Activated CD4-positive, alpha-beta T cell treated with anti-CD3 and anti-CD28 coated beads for 1 hour (primary cell): ENCODE data around the gene LSM2.

Experiments used
- DNase-seq: peaks from one replicate; pipeline ENCODE4 v3.0.0-alpha.2; 2020

LSM2 gene

GRCh38 chr6:31775633-31776484 lies 30.9 kb downstream of the LSM2 start:
- no peak for DNase-seq

- DNase-seq = no peak
Measured at GRCh38 chr6:31775184-31775583, 31.6 kb downstream of the LSM2 start.

DNA sequence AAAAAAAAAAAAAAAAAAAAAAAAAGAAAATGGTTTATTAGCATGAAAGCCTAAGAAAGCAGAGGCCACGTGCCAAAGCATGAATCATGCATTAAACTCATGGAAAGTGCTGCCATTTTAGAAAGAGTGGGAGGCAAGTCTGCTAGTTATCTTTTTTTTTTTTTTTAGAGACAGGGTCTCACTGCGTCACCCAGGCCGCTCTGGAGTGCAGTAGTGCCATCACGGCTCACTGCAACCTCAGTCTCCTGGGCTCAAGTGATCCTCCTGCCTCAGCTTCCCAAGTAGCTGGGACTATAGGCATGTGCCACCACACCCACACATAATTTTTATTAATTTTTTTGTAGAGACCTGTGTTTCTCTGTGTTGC lies 34.8 kb downstream of the LSM2 start:
- no peak for DNase-seq

- no peak for DNase-seq
Measured at GRCh38 chr6:31770860-31771259, 35.9 kb downstream of the LSM2 start.

DNA sequence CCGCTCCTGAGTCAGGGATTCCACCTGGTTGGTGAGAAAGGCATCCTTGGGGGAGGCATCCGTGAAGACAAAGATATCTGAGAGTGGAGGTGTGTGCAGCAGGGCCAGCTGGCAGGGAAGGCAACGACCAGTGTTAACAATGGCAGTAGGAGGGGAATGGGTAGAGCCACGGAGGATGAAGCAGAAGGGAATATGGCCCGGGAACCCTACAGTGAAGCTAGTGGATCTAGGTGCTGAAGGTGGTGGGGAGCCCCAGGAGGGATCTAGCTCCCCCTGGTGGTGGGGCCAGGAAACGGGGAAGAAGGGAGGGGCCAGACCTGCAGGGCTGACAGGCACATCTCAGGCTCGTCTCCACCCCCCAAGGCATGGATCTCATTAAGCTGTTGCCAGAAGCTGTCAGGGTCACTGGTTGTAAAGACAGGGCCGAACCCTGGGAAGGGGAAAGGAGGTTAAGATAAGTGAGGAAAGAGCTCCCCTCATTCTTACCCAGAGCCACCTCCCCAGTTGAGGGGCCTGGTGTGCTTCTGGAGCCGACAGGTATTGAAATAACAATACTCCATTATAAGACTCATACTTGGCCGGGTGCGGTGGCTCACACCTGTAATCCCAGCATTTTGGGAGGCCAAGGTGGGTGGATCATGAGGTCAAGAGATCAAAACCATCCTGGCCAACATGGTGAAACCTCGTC lies 36.9 kb downstream of the LSM2 start:
- peak; percentile 68 for DNase-seq

DNA sequence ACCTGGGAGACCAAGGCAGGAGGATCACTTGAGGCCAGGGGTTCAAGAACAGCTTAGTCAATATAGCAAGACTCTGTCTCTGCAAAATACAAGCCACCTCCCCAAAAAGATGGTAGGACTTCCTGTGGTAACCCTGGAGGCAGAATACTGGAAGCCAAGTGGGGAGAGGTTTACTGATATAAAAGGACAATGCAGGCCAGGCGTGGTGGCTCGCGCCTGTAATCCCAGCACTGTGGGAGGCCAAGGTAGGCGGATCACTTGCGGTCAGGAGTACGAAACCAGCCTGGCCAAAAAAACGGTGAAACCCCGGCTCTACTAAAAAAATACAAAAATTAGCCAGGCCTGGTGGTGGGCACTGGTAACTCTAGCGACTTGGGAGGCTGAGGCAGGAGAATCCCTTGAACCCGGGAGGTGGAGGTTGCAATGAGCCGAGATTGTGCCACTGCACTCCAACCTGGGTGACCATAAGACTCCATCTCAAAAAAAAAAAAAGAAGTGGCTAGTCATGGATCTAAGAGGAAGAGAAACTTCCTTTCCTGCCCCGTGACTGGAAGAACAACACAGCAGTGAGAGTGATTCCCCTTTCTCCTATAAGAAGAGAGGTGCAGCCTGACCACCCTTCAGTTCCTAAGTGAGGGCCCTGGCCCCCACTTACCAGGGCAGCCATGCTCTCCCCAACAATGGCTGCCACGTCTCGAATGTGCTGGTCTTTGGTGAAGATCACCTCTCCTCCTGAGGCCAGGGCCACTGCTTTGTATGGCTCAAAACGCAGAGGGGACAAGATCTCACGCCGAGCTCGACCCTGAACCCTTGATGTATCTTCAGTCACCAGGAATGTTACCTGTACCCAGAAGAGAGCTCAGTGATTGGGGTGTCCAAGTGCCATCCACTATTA lies 38.2 kb downstream of the LSM2 start:
- DNase-seq = no peak

DNA sequence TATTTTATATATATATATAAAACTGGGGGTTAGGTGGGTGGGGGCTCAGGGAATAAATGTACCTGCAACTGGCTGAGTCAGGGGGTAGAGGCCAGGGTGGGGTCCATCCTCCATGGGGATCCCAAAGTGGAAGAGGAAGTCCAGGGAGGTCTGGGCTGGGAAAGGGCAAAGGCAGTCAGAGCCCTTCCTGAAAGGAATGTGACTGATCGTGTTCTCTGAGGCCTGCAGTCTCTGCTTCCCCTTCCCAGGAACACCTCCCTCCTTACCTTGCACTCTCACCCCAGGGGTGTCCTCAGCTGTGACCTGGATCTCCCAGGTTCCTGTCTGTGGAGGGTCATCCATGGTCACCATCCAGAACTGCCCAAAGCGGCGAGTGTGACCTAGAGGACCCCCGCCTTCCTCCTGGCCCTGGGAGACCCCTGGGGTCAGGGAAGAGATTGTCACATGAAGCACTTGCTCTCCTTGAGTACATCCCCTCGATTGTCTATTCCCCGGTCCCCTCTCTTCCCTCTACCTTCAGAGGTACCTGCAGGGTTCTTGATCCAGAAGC lies 39.6 kb downstream of the LSM2 start:
- no peak for DNase-seq

DNA sequence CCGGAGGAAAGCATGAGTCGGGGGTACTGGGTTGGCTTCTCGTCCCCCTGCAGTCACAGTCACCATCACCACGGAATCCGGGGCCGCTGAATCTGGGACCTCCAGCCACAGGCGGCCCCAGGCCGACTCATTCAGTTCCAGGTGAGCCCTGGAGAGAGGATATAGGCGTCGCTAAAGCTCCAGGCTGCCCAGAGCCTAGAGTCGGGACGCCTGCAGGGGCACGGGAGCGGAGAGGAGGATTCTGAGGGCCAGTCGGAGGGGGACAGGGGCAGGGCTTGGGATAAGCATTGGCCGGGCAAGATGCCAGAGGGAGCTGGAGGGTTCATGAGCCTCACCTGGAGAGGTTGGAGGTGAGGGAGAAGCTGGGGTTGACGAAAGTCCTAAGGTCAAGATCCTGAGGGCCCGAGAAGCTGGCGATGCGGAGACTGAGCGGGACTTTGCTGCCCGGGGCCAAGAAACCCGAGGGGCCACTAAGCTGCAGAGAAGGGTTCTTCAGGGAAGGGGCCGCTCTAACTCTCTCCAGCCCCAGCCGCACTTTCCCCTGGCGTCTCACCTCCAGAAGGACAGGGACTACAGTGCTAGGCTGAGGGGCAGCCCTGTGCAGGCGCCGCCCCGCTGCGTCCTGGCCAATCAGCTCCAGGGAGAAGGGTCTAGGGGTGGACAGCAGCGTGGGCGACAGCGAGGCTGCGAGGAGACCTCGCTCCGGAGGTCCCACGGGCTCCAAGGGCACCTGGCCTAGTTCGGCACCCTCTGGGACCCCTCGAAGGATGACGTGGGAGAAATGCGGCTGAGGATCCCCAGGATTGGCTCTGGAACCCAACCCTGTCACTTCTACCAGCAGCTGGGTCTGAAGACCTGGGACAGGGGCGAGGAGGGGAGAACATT lies 40.6 kb downstream of the LSM2 start:
- no peak for DNase-seq

- DNase-seq = no peak
Measured at GRCh38 chr6:31765559-31765909, 41.2 kb downstream of the LSM2 start.

DNA sequence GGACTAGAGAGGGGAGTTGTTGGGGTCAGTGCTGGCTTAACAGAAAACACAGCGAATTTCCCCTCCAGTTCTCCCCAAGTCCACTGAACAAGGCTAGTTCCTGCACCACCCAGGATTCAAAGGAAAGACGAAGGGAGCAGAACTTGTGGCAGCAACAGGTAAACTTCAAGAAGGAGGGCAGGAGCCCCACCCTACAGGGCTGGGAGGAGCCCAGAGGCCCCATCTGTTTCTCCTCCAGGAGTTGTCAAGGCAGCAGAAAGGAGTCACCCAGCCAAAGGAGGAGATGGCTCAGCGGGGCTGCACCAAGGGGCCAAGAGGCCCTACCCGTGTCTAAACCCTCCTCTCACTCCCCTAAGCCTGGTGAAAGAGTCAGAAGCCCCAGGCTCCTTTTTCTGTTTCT lies 42.6 kb downstream of the LSM2 start:
- DNase-seq = no peak

GRCh38 chr6:31763619-31763940 lies 43.2 kb downstream of the LSM2 start:
- DNase-seq = no peak

- no peak for DNase-seq
Measured at GRCh38 chr6:31762878-31763618, 43.7 kb downstream of the LSM2 start.

GRCh38 chr6:31762356-31762755 lies 44.4 kb downstream of the LSM2 start, which contains the start of gene SAPCD1:
SAPCD1 (plus strand) TSS chr6:31762656; CDS start chr6:31763055, 399 bp downstream.
- DNase-seq = no peak

- DNase-seq = no peak
Measured at GRCh38 chr6:31761343-31761742, 45.4 kb downstream of the LSM2 start.

GRCh38 chr6:31760790-31761189 lies 46.0 kb downstream of the LSM2 start:
- no peak for DNase-seq

- DNase-seq = no peak
Measured at GRCh38 chr6:31758281-31758680, 48.5 kb downstream of the LSM2 start.

DNA sequence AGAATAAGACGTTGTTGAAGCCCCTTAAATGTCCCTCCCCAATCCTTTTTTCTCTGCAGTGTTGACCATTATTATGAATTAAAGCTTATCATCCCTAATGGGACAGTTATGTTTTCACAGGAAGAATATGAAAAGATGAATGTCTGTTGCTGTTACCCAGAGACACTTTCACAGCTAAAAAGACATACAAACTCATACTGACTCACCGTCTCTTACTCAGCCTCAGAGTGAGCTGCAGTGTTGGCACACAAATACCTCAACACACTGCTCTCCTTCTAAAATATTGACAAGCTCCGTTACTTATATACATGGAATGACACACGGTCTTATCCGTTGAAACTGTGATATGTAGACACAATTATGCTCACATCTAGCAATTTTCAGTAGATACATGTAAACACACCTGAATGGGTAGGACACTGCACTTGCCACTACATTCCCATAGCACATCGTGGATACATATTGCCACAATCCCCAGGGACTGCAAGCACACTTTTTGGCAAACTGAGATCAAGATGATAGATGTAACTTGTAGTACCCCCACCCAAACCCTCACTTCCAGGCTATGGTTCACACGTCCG lies 53.9 kb downstream of the LSM2 start:
- no peak for DNase-seq

DNA sequence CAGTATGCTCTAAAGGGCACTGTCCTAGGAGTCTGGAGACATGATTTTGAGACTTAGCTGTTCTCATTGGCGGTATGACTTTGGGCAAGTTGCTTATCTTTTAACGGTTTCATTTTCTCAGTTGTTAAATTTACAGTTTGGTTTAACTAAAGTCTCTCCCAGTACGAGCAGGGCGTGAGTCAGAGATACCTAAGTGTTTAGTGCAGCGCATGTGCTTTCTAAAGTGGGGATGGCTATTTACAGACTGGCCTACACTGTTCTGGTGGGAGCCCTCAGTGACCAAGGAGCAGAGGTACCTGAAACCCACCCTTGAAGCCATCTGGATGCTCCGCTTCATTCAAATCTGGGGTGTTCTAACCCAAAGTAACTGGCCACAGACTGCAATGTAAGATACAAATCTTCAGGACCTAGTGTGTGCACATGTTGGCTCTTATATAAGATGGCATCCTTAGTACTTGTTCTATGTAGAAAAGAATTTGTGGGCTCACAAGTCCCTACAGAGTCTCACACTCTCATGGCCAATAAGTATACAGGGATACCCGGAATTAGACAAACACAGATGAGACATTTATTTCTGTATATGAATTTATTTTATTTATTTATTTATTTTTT lies 56.2 kb downstream of the LSM2 start:
- DNase-seq = no peak

DNA sequence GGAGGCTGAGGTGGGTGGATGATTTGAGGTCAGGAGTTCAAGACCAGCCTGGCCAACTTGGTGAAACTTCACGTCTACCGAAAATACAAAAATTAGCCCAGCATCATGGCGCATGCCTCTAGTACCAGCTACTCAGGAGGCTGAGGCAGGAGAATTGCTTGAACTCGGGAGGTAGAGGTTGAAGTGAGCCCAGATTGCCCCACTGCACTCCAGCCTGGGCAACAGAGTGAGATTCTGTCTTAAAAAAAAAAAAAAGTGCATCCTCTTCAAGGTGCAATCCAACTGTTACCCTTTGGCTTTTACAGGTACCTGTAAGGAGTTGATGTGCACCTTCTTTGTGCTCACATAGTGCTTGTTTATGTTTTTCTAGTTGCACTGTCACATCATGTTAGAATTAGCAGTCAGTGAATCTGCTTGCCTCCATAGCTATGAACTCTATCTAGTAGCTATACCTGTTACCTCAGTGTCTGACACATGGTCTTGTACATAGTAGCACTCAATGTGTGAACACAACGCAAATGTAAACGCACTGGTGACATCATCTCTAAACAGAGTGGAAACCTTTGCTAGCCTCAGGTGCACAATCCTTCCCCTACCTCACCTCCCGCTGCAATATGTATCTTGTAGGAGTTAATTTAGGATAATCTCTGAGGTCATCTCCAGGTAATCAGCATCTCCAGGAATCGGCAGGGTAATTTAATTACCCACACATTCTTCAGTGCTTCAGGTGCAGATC lies 57.3 kb downstream of the LSM2 start:
- no peak for DNase-seq
